A549 treated with AZD2906 at 1 μM for 4 hours (cell line): Measurements from ENCODE around the gene CACNA1E. TPM values are rescaled to one million over a fixed set of nuclear protein-coding genes. Genes with fewer than 3 reads are reported as not detected.

Source experiments
- total RNA-seq: library from RNA; stranded (reverse); fragments of 200-300 nt; extraction: Qiagen RNA extraction; gene quantifications from 5 replicates; pipeline ENCODE4 v1.2.3, GENCODE V29; 2022

CACNA1E gene
- total RNA-seq = 0.01 to 0.02 TPM (median 0.01 TPM) in 3 of 5 replicates, not detected in the others

GRCh38 chr1:181483285-181484195 is at the start of gene CACNA1E:
Gene CACNA1E, plus strand, starts transcription at chr1:181483517. Its CDS starts 228 bp downstream, at chr1:181483745.

